AG08396 (cell line): ENCODE results near the gene PIK3CD.
A peak's percentile ranks its signal among the peaks of the same experiment; 100 is the strongest.
"Not testable (repeated sequence)": the region's sequence is repeated elsewhere in the genome, so short reads cannot be mapped to it uniquely, and the experiment has no call there.

Experiments used
- DNase-seq: peaks from one replicate; pipeline ENCODE4 v3.0.0; 2012; ENCODE audit warnings: low spot score, mixed read lengths

The PIK3CD gene

DNA sequence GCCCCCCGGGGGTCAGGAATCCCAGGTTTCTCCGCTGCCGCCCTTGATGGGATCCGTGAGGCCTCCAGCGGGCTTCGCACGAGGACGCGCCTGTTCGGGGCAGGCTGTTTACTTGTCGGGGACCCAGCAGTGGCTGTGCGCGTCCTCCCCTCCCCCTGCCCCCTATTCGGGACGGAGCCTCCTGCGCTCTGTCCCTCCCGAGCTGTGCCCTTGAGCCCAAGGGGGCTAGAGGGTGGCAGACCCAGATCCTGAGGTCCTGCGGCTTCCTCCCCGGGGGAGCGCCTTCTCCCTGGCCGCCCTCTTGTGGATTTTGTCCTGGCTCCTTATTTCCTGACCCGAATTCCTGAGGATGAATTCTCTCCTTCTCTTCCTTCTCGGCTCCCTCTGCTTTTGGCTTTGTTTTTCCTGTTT lies 38.4 kb downstream of the PIK3CD start:
- peak; percentile 52 for DNase-seq

DNA sequence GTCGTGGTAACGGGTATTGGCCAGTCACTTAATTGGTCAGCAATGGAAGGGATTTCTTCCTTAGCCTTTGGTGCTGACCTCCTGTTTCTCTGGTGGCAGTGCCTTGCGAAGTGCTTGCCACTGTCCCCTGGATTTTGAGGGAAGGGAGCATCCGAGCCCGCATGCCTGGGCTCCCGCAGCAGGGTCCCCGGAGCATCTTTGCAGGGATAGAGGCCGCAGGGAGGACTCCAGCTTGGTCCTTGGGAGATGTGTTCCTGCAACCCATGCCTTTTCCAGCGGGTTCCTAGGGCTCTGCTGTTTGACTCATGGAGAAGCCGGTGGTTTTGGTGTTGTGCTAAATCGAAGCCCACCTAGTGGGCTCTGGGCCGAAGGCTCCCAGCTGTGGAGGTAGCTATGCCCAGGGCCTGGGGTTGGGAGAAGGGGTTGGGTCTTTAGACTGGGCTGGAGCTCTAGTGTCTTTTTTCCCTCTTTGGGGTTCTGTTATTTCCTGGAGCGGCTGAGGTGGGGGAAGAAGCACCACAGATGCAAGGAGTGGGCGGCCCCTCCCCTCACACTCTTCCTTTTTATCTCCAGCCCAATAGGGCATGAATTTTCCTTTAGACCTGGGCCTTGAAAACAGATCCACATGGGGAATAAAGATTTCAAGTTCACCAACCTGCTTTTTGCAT lies 39.0 kb downstream of the PIK3CD start:
- no peak for DNase-seq

DNA sequence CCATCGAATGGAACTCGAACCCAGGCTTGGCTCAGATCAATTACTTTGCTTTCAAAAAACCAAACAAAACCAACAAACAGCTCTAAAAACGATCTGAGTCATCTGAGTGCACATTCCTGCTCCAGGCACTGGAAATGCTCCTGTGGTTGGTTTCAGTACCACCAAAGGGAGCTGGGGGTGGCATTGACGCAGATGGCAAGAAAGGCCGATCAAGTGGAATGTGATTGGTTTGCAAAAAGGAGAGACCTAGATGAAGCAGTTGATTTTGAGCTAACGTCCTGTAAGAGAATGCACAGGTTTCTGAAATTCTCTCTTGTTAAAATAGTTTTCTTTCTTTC lies 39.5 kb downstream of the PIK3CD start:
- peak; percentile 34 for DNase-seq

DNA sequence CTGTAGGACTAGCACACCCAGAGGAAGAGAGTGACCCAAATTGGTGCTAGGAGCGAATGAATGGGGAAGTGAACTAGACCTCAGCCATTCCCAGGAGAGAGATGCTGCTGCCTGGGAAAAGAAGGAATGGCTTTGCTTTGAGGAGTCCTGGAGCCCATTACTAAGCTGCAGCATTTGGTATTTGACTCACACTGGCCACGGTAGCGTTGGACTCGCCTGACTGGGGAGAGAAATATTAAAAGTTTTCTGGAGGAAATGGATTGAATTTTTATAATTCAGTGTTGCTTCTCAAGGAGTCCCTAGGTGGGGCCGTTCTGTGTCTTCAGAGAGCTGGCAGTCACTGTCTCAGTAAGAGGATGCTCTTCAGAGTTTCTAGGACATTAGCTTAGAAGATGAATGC lies 40.2 kb downstream of the PIK3CD start:
- DNase-seq = no peak

DNA sequence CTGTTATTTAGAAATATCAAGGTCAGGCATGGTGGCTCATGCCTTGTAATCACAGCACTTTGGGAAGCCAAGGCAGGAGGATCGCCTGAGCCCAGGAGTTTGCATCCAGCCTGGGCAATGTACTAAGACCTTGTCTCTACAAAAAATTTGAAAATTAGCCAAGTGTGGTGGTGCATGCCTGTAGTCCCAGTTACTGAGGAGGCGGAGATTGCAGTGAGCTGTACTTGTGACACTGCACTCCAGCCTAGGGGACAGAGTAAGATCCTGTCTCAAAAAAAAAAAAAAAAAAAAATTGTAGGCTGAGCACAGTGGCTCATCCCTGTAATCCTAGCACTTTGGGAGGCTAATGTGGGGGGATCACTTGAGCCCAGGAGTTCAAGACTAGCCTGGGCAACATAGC lies 45.3 kb downstream of the PIK3CD start:
- DNase-seq = no peak

DNA sequence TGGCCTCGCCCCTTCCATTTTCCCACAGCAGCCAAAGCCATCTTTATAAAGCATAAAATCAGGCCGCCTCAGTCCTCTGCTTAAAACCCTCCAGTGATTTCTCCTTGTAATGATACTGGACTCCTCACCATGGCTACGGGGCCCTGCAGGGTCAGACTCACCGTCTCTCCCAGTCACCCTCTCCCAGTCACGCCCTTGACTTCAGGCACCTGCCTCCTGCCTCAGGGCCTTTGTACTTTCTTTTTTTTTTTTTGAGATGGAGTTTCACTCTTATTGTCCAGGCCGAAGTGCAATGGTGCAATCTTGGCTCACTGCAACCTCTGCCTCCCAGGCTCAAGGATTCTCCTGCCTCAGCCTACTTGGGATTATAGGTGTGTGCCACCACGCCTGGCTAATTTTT lies 47.8 kb downstream of the PIK3CD start:
- DNase-seq = no peak

DNA sequence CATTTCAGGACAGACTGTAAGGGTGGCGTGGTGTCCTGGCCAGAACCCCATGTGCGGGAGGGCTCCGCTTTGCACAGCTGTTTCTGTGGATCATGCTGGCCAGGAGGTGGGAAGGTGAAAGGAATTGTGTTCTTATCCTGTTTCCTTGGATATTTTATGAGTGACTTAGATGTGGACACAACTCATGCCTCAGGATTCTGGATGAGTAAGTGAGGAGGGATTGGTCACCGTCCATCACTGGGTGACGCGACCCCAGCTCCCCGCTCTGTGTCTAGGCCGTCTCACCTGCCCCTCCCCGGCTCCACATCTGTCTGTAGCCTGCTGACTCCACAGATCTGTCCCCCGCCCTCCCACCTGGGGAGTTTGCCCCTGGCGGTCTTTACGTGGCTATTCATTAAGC lies 48.8 kb downstream of the PIK3CD start:
- peak; percentile 81 for DNase-seq

DNA sequence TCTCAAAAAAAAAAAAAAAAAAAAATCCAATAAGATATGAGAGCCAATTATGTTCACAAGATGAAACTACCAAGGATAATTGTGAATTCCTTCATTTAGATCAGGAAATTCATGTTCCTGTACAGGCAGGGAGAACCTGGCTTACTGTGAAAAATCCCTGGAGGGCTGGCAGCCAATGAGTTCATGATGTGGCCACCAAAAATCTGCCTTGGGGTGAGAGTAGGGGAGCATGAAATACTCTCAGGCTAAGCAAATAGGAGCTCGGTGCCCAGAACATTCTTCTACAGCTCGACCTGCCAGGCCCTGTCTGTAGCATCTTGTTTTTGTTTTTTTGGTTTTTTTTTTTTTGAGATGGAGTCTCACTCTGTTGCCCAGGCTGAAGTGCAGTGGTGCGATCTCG lies 50.1 kb downstream of the PIK3CD start:
- DNase-seq = no peak

DNA sequence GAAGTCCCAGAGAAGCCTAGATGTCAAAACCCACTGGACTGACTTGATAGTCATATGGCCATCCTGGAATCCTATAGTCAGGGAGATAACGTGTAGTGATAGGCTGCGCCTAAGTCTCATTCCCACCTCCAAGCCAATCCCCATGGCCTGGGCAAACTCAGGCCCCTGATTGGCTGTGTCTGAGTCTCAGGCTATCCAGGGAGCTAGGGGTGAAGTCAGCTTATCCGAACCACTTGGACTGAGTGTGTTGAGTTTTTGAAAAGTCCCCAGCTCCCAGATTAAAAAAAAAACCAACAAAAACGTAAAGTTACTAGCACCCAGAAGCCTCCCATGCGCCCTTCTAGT lies 51.6 kb downstream of the PIK3CD start:
- DNase-seq = no peak

DNA sequence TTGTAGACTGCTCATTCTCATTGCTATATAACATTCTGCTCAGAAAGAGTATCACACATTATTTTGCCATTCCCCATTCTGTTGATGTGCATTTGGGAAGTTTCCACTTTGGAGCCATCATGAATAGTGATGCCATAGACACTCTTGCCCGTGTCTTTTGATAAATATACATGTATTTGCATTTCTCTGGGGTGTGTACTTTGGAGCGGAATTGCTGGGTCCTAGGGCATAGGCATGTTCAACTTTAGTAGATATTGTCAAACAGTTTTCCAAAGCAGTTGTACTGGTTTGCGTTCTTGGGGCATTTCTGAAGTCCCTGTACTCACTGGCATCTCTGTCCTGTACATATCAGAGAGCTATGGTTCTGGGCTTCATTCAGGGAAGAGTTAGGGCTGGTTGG lies 52.1 kb downstream of the PIK3CD start:
- no peak for DNase-seq

DNA sequence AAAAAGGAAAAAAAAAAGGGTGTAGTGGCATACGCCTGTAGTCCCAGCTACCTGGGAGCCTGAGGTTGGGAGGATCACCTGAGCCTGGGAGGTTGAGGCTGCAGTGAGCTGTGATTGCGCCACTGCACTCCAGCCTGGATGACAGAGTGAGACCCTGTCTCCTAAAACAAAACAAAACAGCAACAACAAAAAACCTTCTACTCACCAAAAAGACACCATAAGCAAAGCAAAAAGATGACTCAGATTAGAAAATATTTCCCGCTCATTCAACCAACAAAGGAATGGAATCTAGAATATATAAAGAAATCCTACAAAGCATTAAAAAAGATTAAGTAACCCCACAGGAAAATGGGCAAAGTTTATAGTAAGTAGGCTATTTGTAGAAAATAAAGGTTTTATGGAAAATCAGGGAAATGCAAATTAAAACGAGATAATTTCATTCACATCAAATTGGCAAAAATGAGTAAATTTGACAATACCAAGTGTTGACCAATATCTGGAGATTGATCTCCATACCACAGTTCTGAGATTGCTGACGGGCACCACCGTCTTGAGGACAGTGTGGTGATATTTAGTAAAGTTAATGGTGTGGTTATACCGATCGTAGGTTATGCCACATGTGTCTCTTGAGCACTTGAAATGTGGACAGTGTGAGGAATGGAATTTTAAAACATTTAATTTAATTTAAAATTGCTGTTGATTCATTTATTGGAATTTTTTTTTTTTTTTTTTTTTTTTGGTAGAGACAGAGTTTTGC lies 54.0 kb downstream of the PIK3CD start:
- DNase-seq = no peak

DNA sequence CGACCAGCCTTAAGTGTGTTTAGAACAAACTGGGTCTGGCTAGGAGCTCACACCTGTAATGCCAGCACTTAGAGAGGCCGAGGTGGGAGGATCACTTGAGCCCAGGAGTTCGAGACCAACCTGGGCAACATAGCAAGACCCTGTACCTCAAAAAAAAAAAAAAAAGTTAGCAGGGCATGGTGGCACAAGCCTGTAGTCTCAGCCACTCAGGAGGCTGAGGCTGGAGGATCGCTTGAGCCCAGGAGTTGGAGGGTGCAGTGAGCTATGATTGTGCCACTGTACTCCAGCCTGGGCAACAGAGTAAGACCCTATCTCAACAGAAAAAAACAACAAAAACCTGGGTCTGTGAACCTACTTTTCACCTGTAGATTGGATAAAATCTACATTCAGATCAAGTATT lies 54.6 kb downstream of the PIK3CD start:
- no peak for DNase-seq

DNA sequence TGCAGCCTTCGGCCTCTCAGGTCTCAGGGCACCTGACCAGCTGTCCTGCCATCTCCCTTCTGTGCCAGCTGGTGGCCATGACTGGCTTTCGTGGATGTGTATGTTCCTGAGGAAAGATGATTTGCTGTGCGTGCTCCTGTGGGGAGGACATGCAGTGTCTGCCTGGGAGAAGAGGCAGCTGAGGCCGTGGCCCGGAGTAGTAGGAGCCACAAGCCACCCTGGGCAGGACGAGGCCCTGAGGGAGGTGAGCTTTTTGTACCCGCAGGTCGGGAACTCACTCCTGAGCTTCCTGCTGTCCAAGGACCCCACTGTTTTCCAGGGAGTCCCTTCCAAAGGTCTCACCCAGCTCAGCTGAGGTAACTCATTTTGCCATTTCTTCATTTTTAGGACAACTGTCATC lies 58.5 kb downstream of the PIK3CD start:
- no peak for DNase-seq

DNA sequence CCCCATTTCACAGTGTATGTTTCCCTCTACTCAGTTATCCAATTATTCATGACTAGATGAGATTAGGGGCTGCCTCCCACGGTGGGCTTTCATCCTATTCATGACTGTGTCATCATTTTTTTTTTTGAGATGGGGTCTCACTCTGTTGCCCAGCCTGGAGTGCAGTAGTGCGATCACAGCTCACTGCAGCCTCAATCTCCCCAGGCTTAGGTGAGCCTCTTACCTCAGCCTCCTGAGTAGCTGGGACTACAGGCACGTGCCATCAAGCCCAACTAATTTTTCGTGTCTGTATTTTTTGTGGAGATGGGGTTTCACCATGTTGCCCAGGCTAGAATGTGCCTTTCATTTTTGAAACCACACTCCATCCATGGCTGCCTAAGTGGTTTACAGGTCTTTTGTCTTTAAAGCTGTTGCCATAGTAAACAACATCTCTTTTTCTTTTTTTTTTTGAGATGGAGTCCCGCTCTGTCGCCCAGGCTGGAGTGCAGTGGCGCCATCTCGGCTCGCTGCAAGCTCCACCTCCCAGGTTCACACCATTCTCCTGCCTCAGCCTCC lies 60.0 kb downstream of the PIK3CD start:
- DNase-seq = no peak

DNA sequence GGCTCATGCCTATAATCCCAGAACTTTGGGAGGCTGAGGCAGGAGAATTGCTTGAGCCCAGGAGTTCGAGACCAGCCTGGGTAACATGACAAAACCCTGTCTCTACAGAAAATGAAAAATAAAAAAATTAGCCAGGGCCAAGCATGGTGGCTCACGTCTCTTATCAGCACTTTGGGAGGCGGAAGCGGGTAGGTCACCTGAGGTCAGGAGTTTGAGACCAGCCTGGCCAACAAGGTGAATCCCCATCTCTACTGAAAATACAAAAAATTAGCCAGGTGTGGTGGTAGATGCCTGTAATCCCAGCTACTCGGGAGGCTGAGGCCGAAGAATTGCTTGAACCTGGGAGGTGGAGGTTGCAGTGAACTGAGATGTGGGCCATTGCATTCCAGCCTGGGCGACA lies 61.2 kb downstream of the PIK3CD start:
- DNase-seq = not testable (repeated sequence)

DNA sequence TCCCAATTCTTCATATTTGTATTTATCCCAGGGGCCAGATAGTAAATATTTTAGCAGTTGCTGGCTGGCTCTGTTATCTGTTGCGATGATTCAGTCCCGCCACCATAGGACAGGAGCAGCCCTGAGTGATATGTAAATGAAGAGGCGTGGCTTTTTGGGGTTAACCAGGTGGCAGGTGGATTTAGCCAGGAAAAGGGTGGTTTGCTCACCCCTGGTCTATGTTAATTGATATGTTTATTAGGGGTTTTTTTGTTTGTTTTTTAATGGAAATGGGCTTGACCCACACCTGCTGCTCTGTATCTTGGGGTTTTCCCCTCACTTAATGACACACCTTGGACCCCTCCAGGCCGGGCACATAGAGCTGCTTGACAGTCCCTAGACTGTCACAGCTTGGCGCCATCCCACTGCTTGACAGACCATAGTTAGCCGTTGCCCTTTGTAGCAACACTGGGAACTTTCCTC lies 62.8 kb downstream of the PIK3CD start:
- no peak for DNase-seq

DNA sequence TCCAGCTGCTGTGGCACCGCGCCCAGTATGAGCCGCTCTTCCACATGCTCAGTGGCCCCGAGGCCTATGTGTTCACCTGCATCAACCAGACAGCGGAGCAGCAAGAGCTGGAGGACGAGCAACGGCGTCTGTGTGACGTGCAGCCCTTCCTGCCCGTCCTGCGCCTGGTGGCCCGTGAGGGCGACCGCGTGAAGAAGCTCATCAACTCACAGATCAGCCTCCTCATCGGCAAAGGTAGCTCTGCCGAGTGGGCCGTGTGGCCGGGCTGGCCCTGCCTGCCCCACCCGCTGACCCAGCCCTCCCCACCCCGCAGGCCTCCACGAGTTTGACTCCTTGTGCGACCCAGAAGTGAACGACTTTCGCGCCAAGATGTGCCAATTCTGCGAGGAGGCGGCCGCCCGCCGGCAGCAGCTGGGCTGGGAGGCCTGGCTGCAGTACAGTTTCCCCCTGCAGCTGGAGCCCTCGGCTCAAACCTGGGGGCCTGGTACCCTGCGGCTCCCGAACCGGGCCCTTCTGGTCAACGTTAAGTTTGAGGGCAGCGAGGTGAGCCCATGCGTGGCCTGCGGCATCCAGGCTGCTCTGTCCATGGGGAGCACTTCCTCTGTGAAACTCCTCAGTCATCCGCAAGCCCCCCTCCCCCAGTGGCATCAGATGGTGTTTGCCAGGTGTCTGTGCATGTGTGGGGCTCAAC lies 64.2 kb downstream of the PIK3CD start:
- no peak for DNase-seq

DNA sequence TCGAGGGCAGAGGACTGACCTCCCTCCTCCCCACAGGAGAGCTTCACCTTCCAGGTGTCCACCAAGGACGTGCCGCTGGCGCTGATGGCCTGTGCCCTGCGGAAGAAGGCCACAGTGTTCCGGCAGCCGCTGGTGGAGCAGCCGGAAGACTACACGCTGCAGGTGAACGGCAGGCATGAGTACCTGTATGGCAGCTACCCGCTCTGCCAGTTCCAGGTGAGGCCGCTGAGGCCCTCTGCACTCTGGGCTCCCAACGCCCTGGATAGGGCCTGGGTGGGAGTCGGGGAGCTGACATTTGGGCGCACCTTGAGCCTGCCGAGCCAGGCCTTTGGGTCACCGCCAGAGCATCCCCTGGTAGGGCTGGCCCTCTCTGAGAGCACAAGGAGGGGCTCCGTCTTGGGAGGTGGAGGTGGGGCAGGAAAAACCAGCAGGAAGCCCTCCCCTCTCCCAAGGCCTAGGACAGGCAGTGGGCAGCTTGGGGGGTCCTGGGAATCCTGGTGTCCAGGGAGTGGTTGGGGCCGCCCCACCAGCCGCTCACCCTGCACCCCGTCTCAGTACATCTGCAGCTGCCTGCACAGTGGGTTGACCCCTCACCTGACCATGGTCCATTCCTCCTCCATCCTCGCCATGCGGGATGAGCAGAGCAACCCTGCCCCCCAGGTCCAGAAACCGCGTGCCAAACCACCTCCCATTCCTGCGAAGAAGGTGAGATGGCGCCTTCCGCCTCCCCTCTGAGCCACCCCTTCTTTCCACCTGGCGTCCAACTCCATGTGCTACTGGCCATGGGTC lies 65.1 kb downstream of the PIK3CD start:
- no peak for DNase-seq

DNA sequence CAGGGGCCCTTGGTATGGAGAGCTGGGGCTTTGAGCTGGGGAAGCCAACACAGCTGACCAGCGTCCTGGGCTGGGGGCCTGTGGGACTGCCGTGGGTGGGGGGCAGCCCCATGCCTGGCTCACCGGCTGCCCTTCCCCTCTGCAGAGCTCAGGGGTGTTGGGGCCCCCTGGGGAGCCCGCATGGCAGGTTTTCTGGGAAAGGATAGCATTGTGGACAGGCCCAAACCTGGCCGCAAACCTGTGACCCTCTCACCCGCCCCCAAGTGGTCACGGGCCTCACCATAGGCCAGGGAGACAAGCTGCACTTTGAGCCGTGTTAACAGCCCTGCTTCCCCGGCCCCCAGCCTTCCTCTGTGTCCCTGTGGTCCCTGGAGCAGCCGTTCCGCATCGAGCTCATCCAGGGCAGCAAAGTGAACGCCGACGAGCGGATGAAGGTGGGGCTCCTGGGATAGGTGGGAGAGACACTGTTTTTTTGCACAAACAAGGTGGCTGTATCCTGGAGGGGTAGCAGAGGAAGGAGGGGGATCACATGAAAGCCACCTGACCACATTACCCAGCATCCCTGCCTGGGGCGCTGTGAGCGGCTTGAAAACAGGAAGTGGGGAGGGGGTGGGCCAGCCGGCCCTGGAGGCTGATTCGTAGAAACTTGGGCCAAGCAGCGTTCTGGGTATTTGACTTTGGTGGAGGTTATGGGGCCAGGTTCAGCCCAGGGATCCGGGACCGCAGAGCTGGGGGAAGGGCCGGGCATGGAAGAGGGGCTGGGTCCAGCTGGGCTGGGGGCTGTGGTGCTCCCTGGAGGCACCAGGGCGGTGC lies 65.9 kb downstream of the PIK3CD start:
- no peak for DNase-seq

DNA sequence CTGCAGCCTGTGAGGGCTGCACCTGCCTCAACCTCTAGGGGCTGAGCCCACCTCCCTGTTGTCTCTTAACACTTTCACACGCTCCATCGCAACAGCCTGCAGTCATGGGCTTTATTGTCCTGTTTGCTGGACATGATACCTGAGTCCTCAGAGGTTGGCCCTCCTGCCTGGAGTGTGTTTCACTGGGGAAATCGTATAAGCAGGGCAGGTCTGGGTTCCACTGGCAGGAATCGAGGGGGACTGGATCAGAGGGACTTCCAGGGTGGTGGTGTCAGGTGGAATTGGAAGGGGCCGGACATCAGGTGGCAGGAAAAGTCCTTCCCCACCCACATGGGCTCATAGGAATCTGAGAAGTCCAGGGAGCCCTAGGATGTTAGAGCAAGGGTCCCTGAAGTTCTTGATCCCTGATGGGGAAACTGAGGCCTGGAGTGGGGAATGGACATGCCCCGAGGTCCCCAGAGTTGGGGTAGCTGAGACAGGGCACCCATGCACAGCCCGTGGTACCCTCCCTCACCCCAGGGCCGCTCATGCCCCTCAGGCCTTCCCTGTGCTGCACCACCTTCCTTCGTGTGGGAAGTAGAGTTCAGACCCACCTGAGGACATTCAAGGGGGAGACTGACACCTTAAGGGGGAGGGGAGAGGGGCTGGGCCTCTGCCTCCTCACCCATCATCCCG lies 66.6 kb downstream of the PIK3CD start:
- DNase-seq = no peak
